Breast epithelium (tissue), 4 donors: ENCODE results near the gene FLRT2. TPM values are rescaled to one million over a fixed set of nuclear protein-coding genes. Genes with fewer than 3 reads are reported as not detected.

ENCODE experiments used
- DNase-seq, 2 donors: peaks; one replicate each; pipeline ENCODE4 v3.0.0-alpha.2; 2019; ENCODE audit warnings: low spot score in 2 of 2
- H3K27ac ChIP-seq, 2 donors: fragments of 200-600 bp; sonication (generic) in 1 of 2; one replicate each; pipeline ENCODE4 v1.5.1; 2016 to 2019; ENCODE audit warnings: mild to moderate bottlenecking in 1 of 2
- H3K27me3 ChIP-seq, 2 donors: fragments of 200-600 bp; sonication (generic) in 1 of 2; one replicate each; pipeline versions ENCODE4 v1.5.1 to v1.6.0; 2017 to 2019; ENCODE audit warnings: control low read depth in 1 of 2, mild to moderate bottlenecking in 1 of 2
- H3K36me3 ChIP-seq: fragments of 200-600 bp; one replicate; pipeline ENCODE4 v1.5.1; 2019
- H3K4me1 ChIP-seq, 2 donors: fragments of 200-600 bp; sonication (generic); one replicate each; pipeline ENCODE4 v1.5.1; 2016 to 2019; ENCODE audit warnings: control low read depth in 1 of 2
- H3K4me3 ChIP-seq, 3 donors: fragments of 200-600 bp; sonication (generic); 1 replicate in 2 of 3; 2 replicates in 1 of 3; pipeline ENCODE4 v1.5.1; 2016 to 2019; ENCODE audit warnings: mild to moderate bottlenecking in 3 of 3, moderate library complexity in 2 of 3
- H3K9me3 ChIP-seq, 2 donors: fragments of 200-600 bp; sonication (generic) in 1 of 2; one replicate each; pipeline ENCODE4 v1.5.1; 2016 to 2019; ENCODE audit warnings: control low read depth in 1 of 2
- POLR2A ChIP-seq: fragments of 450-650 bp; IDR thresholded peaks from one replicate; pipeline ENCODE4 v1.6.1; 2016; ENCODE audit warnings: antibody characterized with exemption, mild to moderate bottlenecking, moderate library complexity
- POLR2AphosphoS5 ChIP-seq, 3 donors: sonication (generic); formaldehyde crosslinking; IDR thresholded peaks; one replicate each; pipeline ENCODE4 v1.6.1; 2017; ENCODE audit warnings: antibody characterized with exemption in 3 of 3
- intact Hi-C: fragments of 100-400 bp; cut with DNase I; formaldehyde crosslinking; loops from one replicate; pipeline ENCODE4 v1.15.1; 2023; ENCODE audit warnings: low total_unique reads
- total RNA-seq, 3 donors: library from RNA; depleted of rRNA; stranded (reverse); fragments of >200 nt; gene quantifications; one replicate each; pipeline ENCODE4 v1.1.0, GENCODE V29; 2016
- TF ChIP-seq, protein P1 (sequence below), 3 donors: fragments of 450-650 bp; IDR thresholded peaks; one replicate each; pipeline ENCODE4 v1.5.1; 2016 to 2017; ENCODE audit warnings: antibody characterized with exemption in 3 of 3, mild to moderate bottlenecking in 3 of 3, moderate library complexity in 3 of 3

FLRT2 gene
- total RNA-seq, 3 donors from 2014 or later = 5.2 to 12.6 (median 10.5) TPM

DNA sequence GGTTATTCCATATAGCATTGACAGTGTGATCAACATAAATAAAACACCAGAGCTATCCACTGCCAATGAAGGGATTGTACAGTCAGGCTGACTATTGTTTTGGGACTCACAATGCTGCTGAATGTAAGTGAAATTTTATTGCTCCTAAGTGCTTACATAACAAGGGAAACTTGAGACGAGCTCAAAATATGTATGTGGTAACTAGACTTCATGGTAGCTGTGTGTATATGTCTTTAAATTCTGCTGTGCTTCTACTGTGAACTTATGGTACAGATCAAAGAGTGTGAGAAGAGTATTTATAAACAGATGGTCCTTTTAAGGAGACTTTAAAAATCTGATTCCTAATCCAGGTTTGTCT lies 6.9 kb downstream of the FLRT2 start:
- H3K4me3 ChIP-seq = no peak overlapping the region
- intact Hi-C loops = no loop called here

GRCh38 chr14:85537526-85537925 lies 7.6 kb downstream of the FLRT2 start:
- intact Hi-C loops = no loop called here
- TF ChIP-seq POLR2AphosphoS5 (IDR thresholded peaks at IDR 0.05) (no peak), POLR2A (no peak)
- TF ChIP-seq, protein P1, sequence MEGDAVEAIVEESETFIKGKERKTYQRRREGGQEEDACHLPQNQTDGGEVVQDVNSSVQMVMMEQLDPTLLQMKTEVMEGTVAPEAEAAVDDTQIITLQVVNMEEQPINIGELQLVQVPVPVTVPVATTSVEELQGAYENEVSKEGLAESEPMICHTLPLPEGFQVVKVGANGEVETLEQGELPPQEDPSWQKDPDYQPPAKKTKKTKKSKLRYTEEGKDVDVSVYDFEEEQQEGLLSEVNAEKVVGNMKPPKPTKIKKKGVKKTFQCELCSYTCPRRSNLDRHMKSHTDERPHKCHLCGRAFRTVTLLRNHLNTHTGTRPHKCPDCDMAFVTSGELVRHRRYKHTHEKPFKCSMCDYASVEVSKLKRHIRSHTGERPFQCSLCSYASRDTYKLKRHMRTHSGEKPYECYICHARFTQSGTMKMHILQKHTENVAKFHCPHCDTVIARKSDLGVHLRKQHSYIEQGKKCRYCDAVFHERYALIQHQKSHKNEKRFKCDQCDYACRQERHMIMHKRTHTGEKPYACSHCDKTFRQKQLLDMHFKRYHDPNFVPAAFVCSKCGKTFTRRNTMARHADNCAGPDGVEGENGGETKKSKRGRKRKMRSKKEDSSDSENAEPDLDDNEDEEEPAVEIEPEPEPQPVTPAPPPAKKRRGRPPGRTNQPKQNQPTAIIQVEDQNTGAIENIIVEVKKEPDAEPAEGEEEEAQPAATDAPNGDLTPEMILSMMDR (IDR thresholded peaks at IDR 0.05) = no peak
- Histone ChIP-seq H3K9me3 (no peaks in the 10 kb centered on the region), H3K27me3 (peaks cover 0 to 24% of the 10 kb centered on the region in 2 donors), H3K36me3 (no peaks in the 10 kb centered on the region), H3K4me3 (no peak overlapping the region), H3K27ac (no peak overlapping the region), H3K4me1 (no peaks in the 10 kb centered on the region)
- DNase-seq = no peak

More for the DNA sequence above, 6.9 kb downstream of the FLRT2 start:
- Histone ChIP-seq H3K27ac (no peak overlapping the region), H3K27me3 (peaks cover 0 to 26% of the 10 kb centered on the region in 2 donors), H3K4me1 (no peaks in the 10 kb centered on the region), H3K9me3 (no peaks in the 10 kb centered on the region), H3K36me3 (no peaks in the 10 kb centered on the region)
- DNase-seq = no peak
- TF ChIP-seq POLR2AphosphoS5 (IDR thresholded peaks at IDR 0.05) = no peak
- no peak for TF ChIP-seq POLR2A
- TF ChIP-seq, protein P1 (IDR thresholded peaks at IDR 0.05) = no peak

- no peak for DNase-seq
- Histone ChIP-seq H3K36me3 (no peaks in the 10 kb centered on the region), H3K27ac (no peak overlapping the region), H3K9me3 (no peaks in the 10 kb centered on the region), H3K27me3 (peaks cover 0 to 15% of the 10 kb centered on the region in 2 donors), H3K4me3 (no peak overlapping the region), H3K4me1 (no peaks in the 10 kb centered on the region)
- TF ChIP-seq, protein P1 (IDR thresholded peaks at IDR 0.05) = no peak
- TF ChIP-seq POLR2A (no peak), POLR2AphosphoS5 (IDR thresholded peaks at IDR 0.05) (no peak)
- intact Hi-C loops = no loop called here
Observed at GRCh38 chr14:85538636-85539035, 8.7 kb downstream of the FLRT2 start.

GRCh38 chr14:85539510-85539909 lies 9.6 kb downstream of the FLRT2 start:
- no peak overlapping the region for H3K27ac ChIP-seq

DNA sequence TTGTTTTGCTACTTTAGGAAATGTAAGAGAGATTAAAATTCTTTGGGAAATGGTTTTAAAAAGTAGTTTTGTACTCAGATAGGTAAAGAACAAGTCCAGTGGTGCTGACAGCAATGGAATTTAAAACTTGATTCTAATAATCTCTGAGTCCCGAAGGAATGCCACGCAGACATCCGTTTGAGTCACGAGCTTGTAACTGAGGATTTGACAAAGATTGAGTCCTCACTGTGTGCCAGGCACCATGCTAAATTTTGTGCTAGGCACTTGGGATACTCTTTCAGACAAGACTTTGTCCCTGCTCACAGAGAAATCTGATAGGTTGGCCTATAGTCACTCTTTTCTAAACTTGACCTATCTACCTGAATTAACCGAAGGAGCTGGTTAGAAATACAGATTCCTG lies 12.7 kb downstream of the FLRT2 start:
- Histone ChIP-seq H3K4me1 (no peaks in the 10 kb centered on the region), H3K27me3 (no peaks in the 10 kb centered on the region), H3K4me3 (no peak overlapping the region), H3K36me3 (no peaks in the 10 kb centered on the region), H3K9me3 (no peaks in the 10 kb centered on the region), H3K27ac (no peak overlapping the region)
- intact Hi-C loops = no loop called here
- TF ChIP-seq POLR2AphosphoS5 (IDR thresholded peaks at IDR 0.05) (no peak), POLR2A (no peak)
- TF ChIP-seq, protein P1 (IDR thresholded peaks at IDR 0.05) = no peak
- no peak for DNase-seq

More at GRCh38 chr14:85539510-85539909, 9.6 kb downstream of the FLRT2 start:
- no peak overlapping the region for H3K4me3 ChIP-seq
- H3K36me3 ChIP-seq = no peaks in the 10 kb centered on the region
- H3K27me3 ChIP-seq = peaks cover 0 to 6% of the 10 kb centered on the region in 2 donors
- no peak for DNase-seq
- intact Hi-C loops = no loop called here
- no peaks in the 10 kb centered on the region for H3K4me1 ChIP-seq
- no peaks in the 10 kb centered on the region for H3K9me3 ChIP-seq
- TF ChIP-seq, protein P1 (IDR thresholded peaks at IDR 0.05) = no peak
- TF ChIP-seq POLR2A (no peak), POLR2AphosphoS5 (IDR thresholded peaks at IDR 0.05) (no peak)
